Bronchial epithelial cell (primary cell): ENCODE measurements around the gene AOPEP. TPM values are rescaled to one million over a fixed set of nuclear protein-coding genes. Genes with fewer than 3 reads are reported as not detected.
"Not testable (repeated sequence)": the region's sequence is repeated elsewhere in the genome, so short reads cannot be mapped to it uniquely, and the experiment has no call there.

Source experiments
- DNase-seq: peaks from one replicate; pipeline ENCODE4 v3.0.0-alpha.2; 2010; ENCODE audit warnings: low read depth
- FAIRE-seq: peaks from 2 replicates; lab custom pipeline; 2011; peaks lifted over from hg19 to GRCh38; lab: Jason Lieb, UNC
- H3K27me3 ChIP-seq: 2 replicates; pipeline ENCODE4 v1.5.1; 2011; ENCODE audit warnings: low read length; ENCODE audit not compliant: control insufficient read depth, insufficient read depth
- H3K36me3 ChIP-seq: 2 replicates; pipeline ENCODE4 v1.5.1; 2011; ENCODE audit warnings: low read length; ENCODE audit not compliant: control insufficient read depth, insufficient read depth
- H3K4me3 ChIP-seq: 2 replicates; pipeline ENCODE4 v1.5.1; 2011; ENCODE audit warnings: mild to moderate bottlenecking, low read depth, low read length, control low read depth
- CTCF ChIP-seq: IDR thresholded peaks from 2 replicates; pipeline ENCODE4 v1.5.1; 2011; ENCODE audit warnings: mild to moderate bottlenecking, moderate library complexity, low read length, control low read depth, inconsistent platforms; ENCODE audit not compliant: insufficient read depth, severe bottlenecking
- total RNA-seq: library from RNA; depleted of rRNA; stranded (reverse); fragments of >200 nt; gene quantifications from 2 replicates; pipeline ENCODE4 v1.2.1, GENCODE V29; 2014

AOPEP gene
- total RNA-seq, 1 donor from 2014 or later: 91.1 TPM

GRCh38 chr9:95017062-95017461, 290.6 kb downstream of the AOPEP start:
- FAIRE-seq (no peak), DNase-seq (peak; percentile 85)
- Histone ChIP-seq H3K4me3 (no peak overlapping the region), H3K36me3 (peaks cover 14% of the 10 kb centered on the region), H3K27me3 (no peaks in the 10 kb centered on the region)
- no peak for TF ChIP-seq CTCF

- Histone ChIP-seq H3K27me3 (no peaks in the 10 kb centered on the region), H3K36me3 (peaks cover 14% of the 10 kb centered on the region), H3K4me3 (no peak overlapping the region)
- TF ChIP-seq CTCF: no peak
- FAIRE-seq (no peak), DNase-seq (peak; percentile 83)
These were observed 291.2 kb downstream of the AOPEP start for GRCh38 chr9:95017661-95018060.

GRCh38 chr9:95018099-95018936, 291.8 kb downstream of the AOPEP start:
- H3K4me3 ChIP-seq: no peak overlapping the region
- FAIRE-seq (no peak), DNase-seq (peak; percentile 99)
- no peaks in the 10 kb centered on the region for H3K27me3 ChIP-seq
- TF ChIP-seq CTCF: no peak
- H3K36me3 ChIP-seq: peaks cover 18% of the 10 kb centered on the region

DNA sequence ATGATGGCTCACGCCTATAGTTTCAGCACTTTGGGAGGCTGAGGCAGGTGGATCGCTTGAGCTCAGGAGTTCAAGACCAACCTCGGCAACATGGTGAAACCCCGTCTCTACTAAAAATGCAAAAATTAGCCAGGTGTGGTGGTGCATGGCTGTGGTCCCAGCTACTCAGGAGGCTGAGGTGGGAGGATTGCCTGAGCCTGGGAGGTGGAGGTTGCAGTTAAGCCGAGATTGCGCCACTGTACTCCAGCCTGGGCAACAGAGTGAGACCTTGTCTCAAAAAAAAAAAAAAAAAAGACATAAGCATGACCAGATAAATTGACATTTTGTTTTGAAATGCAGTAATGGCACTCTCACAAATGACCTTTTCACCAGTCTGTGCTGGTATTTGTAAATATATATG, 294.1 kb downstream of the AOPEP start:
- peaks cover 15% of the 10 kb centered on the region for H3K36me3 ChIP-seq
- H3K27me3 ChIP-seq, FAIRE-seq, DNase-seq, H3K4me3 ChIP-seq: not testable (repeated sequence)

DNA sequence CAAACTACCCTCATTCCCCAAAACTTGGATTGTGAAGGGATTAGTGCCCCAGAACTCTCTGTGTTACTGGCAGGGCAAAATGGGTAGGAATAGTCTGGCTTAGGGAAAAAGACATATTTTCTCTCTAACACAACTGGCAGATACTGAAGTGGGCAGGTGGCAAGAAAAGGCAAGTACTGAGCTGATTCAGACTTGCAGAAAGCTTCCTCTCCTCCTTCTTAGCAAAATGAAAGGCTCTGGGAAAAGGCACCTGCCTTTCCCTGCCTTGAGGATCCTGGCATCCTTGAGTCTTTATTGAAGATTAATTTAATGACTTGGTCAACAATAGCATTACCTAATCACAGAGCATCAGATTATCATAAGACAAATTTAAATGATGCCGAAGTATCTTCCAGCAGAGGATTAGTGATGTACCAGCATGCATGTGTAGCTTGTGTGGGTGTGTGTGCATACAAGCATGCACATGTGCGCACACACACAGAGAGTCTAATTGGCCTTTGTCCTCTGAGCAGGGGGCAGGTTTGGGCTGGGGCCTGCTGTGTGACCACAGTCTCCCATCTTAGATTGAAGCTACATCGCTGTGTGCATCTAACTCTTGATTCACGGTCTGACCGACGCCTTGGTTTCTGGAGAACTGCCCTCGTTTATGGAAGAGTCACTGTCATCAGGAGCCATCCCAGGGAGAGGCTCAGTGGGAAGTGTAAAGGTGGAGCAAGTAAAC, 294.8 kb downstream of the AOPEP start:
- DNase-seq: peak; percentile 75
- Histone ChIP-seq H3K27me3 (no peaks in the 10 kb centered on the region), H3K36me3 (peaks cover 13% of the 10 kb centered on the region), H3K4me3 (no peak overlapping the region)
- FAIRE-seq: no peak
- no peak for TF ChIP-seq CTCF

DNA sequence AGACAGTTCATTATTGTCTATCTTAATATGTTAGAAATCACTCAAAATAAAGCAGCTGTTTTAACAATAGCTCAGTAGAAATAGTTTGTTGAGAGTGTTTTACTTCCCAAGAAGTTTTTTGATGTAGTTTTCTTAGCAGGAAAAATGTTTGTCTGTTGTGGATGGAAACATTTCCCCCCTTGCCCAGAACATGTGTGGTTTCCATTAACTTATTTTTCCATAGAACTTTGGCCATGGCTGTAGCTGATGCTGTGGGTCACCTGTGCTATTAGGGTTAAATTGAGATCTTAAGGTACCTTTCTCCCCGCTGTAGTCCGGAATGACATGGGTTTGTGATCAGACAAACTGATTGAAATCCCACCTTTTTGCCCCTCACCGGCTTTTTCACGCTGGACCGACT, 296.2 kb downstream of the AOPEP start:
- Histone ChIP-seq H3K36me3 (peaks cover 11% of the 10 kb centered on the region), H3K27me3 (no peaks in the 10 kb centered on the region), H3K4me3 (no peak overlapping the region)
- DNase-seq: no peak
- no peak for TF ChIP-seq CTCF
- no peak for FAIRE-seq
